NCI-H2196 (cell line): ENCODE measurements around the gene PCDH8.

Experiments
- DNase-seq: peaks from one replicate; lab custom pipeline; 2025; ENCODE audit not compliant: unreplicated experiment; lab: John Stamatoyannopoulos, UW

PCDH8 gene

DNA sequence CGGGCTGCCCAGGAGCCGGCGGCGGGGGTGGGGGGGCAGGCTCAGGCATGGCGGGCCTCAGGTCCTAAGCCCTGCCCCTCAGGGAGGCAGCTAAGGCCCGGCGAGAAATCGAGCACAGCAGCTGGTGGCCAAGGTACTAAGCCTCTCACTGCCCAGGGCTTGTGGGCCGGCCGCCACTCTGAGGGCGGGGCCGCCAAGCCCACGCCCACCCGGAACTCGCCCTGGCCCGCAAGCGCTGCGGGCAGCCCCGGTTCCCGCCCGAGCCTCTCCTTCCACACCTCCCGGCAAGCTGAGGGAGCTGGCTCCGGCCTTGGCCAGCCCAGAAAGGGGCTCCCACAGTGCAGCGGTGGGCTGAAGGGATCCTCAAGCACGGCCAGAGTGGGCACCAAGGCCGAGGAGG, 33.1 kb downstream of the PCDH8 start:
- DNase-seq = no peak

DNA sequence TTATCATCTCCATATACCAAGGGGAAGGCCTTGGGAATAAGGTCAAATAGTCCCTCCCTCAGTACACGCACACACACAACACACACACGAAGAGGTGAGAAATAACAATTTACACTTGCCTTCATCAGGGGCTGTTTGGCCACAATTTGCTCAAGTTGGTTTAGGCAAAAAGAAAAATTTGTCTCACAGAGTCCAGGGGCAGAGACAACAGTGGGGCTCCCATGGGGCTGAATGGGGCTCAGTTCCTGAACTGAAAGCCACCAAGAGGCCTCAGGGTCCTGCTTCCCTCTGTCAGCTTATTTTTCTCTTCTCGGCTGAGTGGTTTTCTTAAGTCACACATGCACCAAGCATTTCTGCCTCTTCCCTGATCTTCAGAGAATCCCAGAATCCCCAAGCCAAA, 35.5 kb downstream of the PCDH8 start:
- DNase-seq = no peak

DNA sequence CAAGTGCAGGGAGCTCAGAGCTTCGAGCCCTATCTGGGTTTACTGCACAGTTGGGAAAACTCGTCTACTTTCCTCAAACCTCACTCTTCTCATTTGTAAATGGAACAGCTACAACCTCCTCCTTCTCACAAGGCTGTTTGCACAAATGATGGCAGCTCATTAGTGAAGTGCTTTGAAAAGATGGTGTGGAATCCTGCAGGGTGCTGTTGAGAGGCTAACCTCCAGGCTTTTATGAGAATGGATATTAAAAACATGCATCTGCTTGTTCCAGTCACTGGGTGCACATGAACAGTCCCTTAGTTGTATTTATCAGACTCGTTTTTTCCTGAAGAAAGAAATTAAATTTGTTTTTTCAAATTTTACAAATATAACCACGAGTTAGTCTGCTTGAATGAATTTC, 36.6 kb downstream of the PCDH8 start:
- no peak for DNase-seq

DNA sequence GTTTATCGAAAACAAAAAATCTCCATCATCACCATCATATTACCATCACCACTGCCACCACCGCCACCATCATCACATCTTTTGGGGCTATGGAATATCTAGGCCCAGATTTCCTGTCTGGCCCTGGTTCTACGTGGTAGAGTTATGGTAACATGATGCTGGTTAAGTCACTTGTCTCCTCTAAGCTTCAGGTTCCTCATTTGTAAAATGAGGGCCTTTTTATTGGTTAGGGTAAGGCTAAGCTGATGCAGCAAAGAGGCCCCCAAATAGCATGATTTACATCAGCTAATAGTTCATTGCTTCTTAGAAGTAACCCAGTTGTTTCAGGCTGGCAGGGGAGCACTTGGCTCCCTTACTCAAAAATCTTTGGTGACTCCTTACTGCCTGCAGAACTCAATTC, 37.9 kb downstream of the PCDH8 start:
- DNase-seq = no peak

DNA sequence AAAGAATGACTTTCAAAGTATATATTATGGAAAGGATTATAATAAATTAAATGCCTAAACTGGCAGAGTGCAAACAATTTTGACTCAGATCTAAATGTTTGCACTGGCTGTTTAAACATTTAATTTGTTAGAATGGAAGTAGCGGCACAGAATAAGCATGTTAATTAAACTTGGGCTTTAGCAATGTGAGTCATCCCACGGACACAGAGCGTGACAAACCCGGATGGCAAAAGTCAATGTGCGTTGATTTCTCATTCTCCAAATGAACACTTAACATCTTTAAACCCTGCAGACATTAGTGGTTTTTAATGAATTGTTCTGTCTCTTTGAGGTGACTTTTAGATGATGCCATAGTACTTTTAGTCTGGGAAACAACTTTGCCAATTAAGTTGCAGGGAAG, 38.4 kb downstream of the PCDH8 start:
- no peak for DNase-seq

DNA sequence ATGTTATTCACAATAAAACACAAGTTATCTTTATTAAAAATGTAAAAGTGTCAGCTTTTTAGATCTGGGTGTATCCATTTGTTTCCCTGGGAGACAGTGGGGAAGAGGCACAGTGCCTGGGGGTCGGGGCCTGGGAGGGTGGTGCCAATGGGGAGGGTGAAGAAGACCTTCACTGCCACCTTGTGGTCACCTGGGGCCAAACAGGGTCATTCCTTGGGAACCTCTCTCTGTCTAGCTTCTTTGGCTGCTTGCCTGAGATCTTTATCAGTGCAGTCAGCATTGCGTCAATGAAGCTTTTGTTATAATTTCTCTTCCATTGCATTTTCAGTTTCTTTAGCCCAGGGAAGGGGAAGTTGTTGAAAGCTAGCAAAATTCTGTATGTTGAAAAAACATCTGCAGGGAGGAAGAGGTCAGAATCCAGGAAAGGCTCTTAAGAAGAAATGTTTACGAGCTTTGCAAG, 39.1 kb downstream of the PCDH8 start:
- DNase-seq = peak; percentile 80

DNA sequence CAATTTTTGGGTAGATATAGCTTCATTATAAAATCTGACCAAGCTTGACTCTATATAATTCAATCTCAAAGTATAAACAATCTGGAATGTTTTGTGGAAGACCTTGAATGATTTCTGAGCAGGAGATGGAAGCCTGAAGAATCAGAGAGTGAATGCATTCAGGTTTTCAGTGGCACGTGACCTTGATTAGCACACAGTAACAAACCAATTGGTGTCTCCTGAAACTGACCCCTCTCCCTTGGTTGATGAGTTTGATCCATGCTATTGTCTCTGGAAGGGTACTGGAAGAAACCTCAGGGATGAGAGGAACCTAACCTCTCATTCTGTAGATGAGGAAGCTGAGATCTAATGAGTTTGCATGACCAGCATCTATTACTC, 39.6 kb downstream of the PCDH8 start:
- DNase-seq = no peak

DNA sequence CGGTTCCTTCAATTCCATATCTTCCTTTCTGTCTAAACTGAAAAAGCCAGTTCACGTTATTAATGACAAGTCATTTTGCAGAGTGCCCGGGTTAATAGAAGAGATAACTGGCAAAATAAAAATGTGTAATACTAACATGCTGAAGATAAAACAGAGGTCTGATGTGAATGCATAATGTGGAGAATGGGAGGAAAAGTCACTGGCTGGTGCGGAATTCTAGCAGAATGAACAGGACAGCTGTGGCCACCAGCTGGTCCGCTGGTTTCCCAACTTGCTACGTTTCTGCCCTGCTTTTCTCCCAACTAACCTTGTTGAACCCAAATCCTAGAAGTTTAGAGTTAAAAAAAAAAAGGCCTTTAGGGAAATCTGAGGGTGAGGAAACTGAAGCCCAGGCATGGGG, 42.4 kb downstream of the PCDH8 start:
- no peak for DNase-seq

DNA sequence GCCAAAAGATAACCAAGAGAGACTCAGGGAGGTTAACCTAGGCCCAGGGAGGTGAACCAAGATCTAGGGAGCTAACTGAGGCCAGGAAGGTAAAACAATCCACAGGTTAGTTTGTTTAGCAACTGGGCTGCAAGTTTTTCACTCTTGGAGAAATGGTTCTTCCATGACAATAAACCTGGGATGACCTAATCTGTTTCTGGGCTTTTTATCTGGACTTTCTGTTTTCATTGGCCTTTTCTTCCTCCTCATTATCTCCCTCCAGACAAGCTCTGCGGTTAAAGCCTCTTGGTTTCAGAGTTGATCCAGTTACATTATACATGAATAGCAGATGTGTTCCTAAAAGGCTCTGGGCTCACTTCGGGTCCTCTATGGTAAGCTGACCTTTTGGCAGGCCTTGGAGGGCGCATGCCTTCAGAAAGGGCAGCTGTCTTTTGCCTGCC, 44.2 kb downstream of the PCDH8 start:
- no peak for DNase-seq

DNA sequence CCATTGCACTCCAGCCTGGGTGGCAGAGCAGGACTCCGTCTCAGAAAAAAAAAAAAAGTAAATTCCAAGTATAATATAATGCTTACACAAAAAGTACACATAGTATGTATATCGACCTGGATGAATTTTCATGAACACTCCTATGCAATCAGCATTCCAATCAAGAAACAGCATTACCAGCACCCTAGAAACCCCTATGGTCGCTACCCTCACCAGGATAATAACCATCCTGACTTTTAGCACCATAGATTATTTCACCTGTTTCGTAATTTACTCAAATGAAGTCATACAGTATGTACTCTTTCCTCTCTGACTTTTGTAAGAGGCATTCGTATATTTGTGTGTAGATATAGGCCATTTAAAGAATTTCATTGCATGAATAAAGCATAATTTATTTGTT, 47.6 kb downstream of the PCDH8 start:
- DNase-seq = no peak

DNA sequence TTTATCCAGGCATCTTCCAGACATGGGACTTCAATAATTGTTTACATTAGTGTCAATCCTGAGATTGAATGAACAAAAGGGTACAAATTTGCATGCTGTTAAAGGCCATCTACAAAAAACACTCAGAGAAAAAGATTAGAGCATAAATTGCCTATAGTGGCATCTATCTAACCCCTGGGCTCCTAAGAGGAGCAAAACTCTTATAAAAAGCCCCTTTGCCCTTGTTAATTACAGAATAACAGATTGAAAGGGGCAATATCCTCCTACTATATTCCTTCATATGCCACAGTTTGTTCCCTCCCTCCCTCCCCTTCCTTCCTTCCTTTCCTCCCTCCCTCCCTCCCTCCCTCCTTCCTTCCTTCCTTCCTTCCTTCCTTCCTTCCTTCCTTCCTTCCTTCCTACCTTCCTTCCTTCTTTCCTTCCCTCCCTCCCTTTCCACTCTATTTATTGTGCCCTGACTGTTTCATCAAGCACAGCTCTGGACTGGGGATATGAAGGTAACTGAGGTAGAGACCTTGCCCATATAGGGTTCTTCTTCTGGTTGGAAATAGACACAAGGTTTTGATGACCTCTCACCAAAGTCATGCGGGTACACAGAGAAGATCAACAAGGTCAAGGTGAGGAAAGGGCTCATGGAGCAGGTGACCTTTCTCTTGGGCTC, 49.5 kb downstream of the PCDH8 start:
- DNase-seq = no peak

DNA sequence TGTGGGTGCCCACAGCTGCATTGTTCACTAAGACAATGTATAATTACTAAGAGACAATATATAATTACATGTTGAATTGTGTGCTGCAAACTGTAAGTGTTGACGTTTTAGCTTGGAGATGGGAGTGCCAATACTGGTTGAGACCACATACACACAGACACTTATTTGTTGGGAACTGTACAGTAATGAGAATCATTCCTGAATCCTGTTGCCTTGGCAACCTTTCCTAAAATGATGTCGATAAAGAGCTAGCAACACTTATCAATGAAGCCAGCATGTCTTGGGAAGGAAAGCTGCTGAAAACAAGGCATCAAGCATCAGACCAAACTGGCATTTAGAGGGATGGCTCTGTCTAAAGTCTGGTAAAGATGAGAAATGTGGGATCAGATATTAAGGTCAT, 51.3 kb downstream of the PCDH8 start:
- no peak for DNase-seq

DNA sequence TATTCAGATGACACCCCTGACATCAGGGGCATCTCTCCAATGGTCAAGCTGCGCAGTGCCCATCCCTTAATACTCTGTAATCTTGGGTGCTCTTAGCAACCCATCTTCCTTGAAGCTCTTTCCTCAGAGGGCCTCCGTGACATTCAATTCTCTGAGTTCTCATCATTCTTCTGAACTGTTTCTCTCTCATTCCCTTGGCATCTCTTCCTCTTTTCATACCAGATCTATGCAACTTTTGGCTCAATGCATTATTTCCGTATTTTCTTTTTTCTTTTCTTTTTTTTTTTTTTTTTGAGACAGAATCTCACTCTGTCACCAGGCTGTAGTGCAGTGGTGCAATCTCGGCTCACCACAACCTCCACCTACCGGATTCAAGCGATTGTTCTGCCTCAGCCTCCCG, 53.9 kb downstream of the PCDH8 start:
- no peak for DNase-seq

DNA sequence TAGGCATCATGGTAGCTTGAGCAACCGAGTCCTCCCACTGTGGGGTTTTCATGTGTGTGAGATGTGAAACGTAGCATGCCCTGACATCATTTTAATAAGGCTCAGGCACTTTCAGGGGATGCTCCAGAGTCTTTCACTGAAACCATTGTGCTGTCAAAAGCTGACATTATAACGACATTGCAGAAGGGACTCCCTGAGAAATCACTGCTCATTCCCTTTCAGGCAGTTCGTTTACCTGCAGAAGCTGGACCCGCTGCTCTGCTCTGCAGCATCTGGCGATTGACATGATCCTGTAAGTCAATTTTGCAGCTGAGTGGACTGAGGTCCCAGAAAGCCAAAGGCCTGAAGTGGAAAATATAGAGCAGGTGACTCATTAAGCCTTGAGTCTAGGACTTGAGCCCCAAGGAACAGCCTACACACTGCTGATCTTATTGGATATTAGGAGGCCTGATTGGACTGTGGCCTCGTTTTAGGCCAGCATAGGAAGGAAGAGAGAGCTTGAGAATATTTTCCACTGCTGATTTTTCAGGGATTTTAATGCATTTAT, 54.9 kb downstream of the PCDH8 start:
- no peak for DNase-seq
